K562 (cell line): Measurements from ENCODE around the gene SLC43A1. TPM values are rescaled to one million over a fixed set of nuclear protein-coding genes. Genes with fewer than 3 reads are reported as not detected.

Experiments
- ATAC-seq: fragments of 200-7000 bp; cut with Tn5 transposase; 3 replicates; pipeline ENCODE4 v1.9.1; 2020; ENCODE audit warnings: moderate library complexity
- BruUV-seq: library from RNA; stranded (reverse); fragments of 400-500 nt; replicated peaks from 2 replicates; lab custom pipeline; 2021; lab: Mats Ljungman, UMichigan
- CTCF ChIA-PET: fragments of 300-600 bp; formaldehyde crosslinking; extraction: SDS; loops from one replicate; lab custom pipeline; 2021; ENCODE audit warnings: low intra/inter-chr PET ratio; lab: Yijun Ruan, JAX
- POLR2A ChIA-PET: fragments of 300-600, 350-650 bp; sonication (Branson Sonifier 250); formaldehyde crosslinking; extraction: SDS; loops from one replicate; lab custom pipeline; 2021; ENCODE audit warnings: antibody characterized with exemption, inconsistent platforms; lab: Yijun Ruan, JAX
- DNase-seq, 4 experiments: peaks; one replicate each; pipeline versions ENCODE4 v3.0.0 to v3.0.0-alpha.2; 2011 to 2018; ENCODE audit warnings: low spot score in 3 of 4, mixed read lengths in 3 of 4; ENCODE audit errors: extremely low read depth in 1 of 4
- FAIRE-seq: peaks from 2 replicates; lab custom pipeline; 2011; peaks lifted over from hg19 to GRCh38; lab: Jason Lieb, UNC
- H2AFZ ChIP-seq: 2 replicates; pipeline ENCODE4 v1.6.0; 2011; ENCODE audit warnings: low read depth, low read length, control low read depth, inconsistent platforms
- H3K27ac ChIP-seq: fragments of 200-600 bp; 3 replicates; pipeline ENCODE4 v1.8.0; 2011; ENCODE audit warnings: low read depth, mild to moderate bottlenecking, control low read depth, inconsistent platforms, low read length, moderate library complexity, mixed read lengths; ENCODE audit errors: extremely low read depth
- H3K27me3 ChIP-seq, 2 experiments: fragments of 300-600 bp in 1 of 2; 2 replicates in 1 of 2; 3 replicates in 1 of 2; pipeline versions ENCODE4 v1.6.0 to v1.8.0; 2011; ENCODE audit warnings: inconsistent platforms in 2 of 2, low read length in 2 of 2, mild to moderate bottlenecking in 1 of 2, mixed read lengths in 1 of 2, moderate library complexity in 1 of 2; ENCODE audit not compliant: control insufficient read depth in 2 of 2, insufficient read depth in 2 of 2
- H3K36me3 ChIP-seq: fragments of 300-600 bp; 3 replicates; pipeline ENCODE4 v1.8.0; 2011; ENCODE audit warnings: mild to moderate bottlenecking, low read length, inconsistent platforms; ENCODE audit not compliant: control insufficient read depth, insufficient read depth
- H3K4me1 ChIP-seq, 2 experiments: fragments of 200-600 bp in 1 of 2; replicated peaks in 1 of 2; 2 replicates in 1 of 2; 3 replicates in 1 of 2; pipeline versions ENCODE4 v1.5.1 to v1.8.0; 2011; ENCODE audit warnings: inconsistent platforms in 2 of 2, low read length in 2 of 2, mild to moderate bottlenecking in 1 of 2, mixed read lengths in 1 of 2, moderate library complexity in 1 of 2; ENCODE audit not compliant: control insufficient read depth in 2 of 2, insufficient read depth in 2 of 2
- H3K4me2 ChIP-seq: 2 replicates; pipeline ENCODE4 v1.6.1; 2011; ENCODE audit warnings: low read length, control low read depth, inconsistent platforms, mixed read lengths; ENCODE audit not compliant: insufficient read depth
- H3K4me3 ChIP-seq: fragments of 200-600 bp; sonication (generic), shearing (Covaris generic); 2 replicates; pipeline ENCODE4 v1.5.1; 2016; ENCODE audit warnings: control low read depth, inconsistent platforms
- H3K79me2 ChIP-seq: fragments of 200-600 bp; 3 replicates; pipeline ENCODE4 v1.8.0; 2011; ENCODE audit warnings: low read length, inconsistent platforms; ENCODE audit not compliant: control insufficient read depth, insufficient read depth
- H3K9ac ChIP-seq, 2 experiments: 2 replicates each; pipeline versions ENCODE4 v1.6.0 to v1.6.1; 2011; ENCODE audit warnings: low read depth in 2 of 2, low read length in 2 of 2, control low read depth in 1 of 2, inconsistent platforms in 1 of 2, mild to moderate bottlenecking in 1 of 2, mixed read lengths in 1 of 2; ENCODE audit not compliant: insufficient read depth in 1 of 2
- H3K9me1 ChIP-seq: one replicate; pipeline ENCODE4 v1.6.0; 2011; ENCODE audit warnings: inconsistent platforms, mild to moderate bottlenecking, low read length, moderate library complexity; ENCODE audit not compliant: control insufficient read depth, insufficient read depth
- H3K9me3 ChIP-seq: replicated peaks from 2 replicates; pipeline ENCODE4 v1.5.1; 2011; ENCODE audit warnings: low read depth, low read length, inconsistent platforms; ENCODE audit not compliant: control insufficient read depth, insufficient read depth
- H4K20me1 ChIP-seq: replicated peaks from 2 replicates; pipeline ENCODE4 v1.6.1; 2011; ENCODE audit warnings: low read length, inconsistent platforms, mixed read lengths; ENCODE audit not compliant: control insufficient read depth, insufficient read depth
- ARNT ChIP-seq, 2 experiments: fragments of 450-650 bp; IDR thresholded peaks; 2 replicates each; pipeline ENCODE4 v1.6.1; 2016; ENCODE audit warnings: mild to moderate bottlenecking in 1 of 2
- BMI1 ChIP-seq: fragments of 150-350 bp; IDR thresholded peaks from 2 replicates; pipeline ENCODE4 v1.6.1; 2014; ENCODE audit warnings: low read length
- CREM ChIP-seq: IDR thresholded peaks from 2 replicates; pipeline ENCODE4 v1.6.1; 2014; ENCODE audit warnings: antibody characterized with exemption, low read depth
- CTBP1 ChIP-seq: fragments of 450-650 bp; IDR thresholded peaks from 2 replicates; pipeline ENCODE4 v1.6.1; 2016; ENCODE audit warnings: borderline replicate concordance
- DIDO1 ChIP-seq: fragments of 450-650 bp; IDR thresholded peaks from 2 replicates; pipeline ENCODE4 v1.6.1; 2016; ENCODE audit warnings: low read depth, missing biosample characterization, missing genetic modification characterization
- FIP1L1 ChIP-seq: fragments of 200-400 bp; formaldehyde crosslinking; IDR thresholded peaks from 2 replicates; pipeline ENCODE4 v1.6.1; 2018; ENCODE audit warnings: mild to moderate bottlenecking, low read depth, low read length; ENCODE audit not compliant: poor library complexity, severe bottlenecking
- FOXJ3 ChIP-seq: sonication (generic); formaldehyde crosslinking; IDR thresholded peaks from 2 replicates; pipeline ENCODE4 v1.4.0; 2020; ENCODE audit warnings: mild to moderate bottlenecking, missing genetic modification reagents
- HMGN3 ChIP-seq: IDR thresholded peaks from 2 replicates; pipeline ENCODE4 v1.6.1; 2011; ENCODE audit warnings: borderline replicate concordance, low read depth, mild to moderate bottlenecking, mixed read lengths, low read length; ENCODE audit not compliant: insufficient read length; ENCODE audit errors: extremely low read depth
- HOXB6 ChIP-seq: fragments of 250-450 bp; sonication (Bioruptor Pico); IDR thresholded peaks from 2 replicates; pipeline ENCODE4 v1.5.1; 2022; ENCODE audit warnings: mild to moderate bottlenecking, borderline replicate concordance
- ILK ChIP-seq: fragments of 450-650 bp; IDR thresholded peaks from 2 replicates; pipeline ENCODE4 v1.6.1; 2016; ENCODE audit warnings: missing genetic modification characterization, low read depth, mild to moderate bottlenecking, missing compliant biosample characterization, moderate library complexity, borderline replicate concordance
- POLR2H ChIP-seq: IDR thresholded peaks from 2 replicates; pipeline ENCODE4 v1.6.1; 2016; ENCODE audit warnings: missing genetic modification characterization, low read depth, mild to moderate bottlenecking, control low read depth, missing compliant biosample characterization, moderate library complexity
- RBM22 ChIP-seq: fragments of 200-400 bp; formaldehyde crosslinking; IDR thresholded peaks from 2 replicates; pipeline ENCODE4 v1.6.1; 2018; ENCODE audit warnings: low read length, low read depth; ENCODE audit not compliant: poor library complexity, severe bottlenecking
- SUPT5H ChIP-seq: fragments of 450-650 bp; IDR thresholded peaks from 2 replicates; pipeline ENCODE4 v1.6.1; 2016
- TAF15 ChIP-seq: fragments of 200-400 bp; formaldehyde crosslinking; IDR thresholded peaks from 2 replicates; pipeline ENCODE4 v1.6.1; 2017; ENCODE audit warnings: mild to moderate bottlenecking, low read depth, low read length, moderate library complexity
- TEAD4 ChIP-seq, 2 experiments: sonication (generic) in 1 of 2; formaldehyde crosslinking in 1 of 2; IDR thresholded peaks; 2 replicates each; pipeline versions ENCODE4 v1.6.1 to v1.8.0; 2012 to 2022; ENCODE audit warnings: borderline replicate concordance in 1 of 2, inconsistent platforms in 1 of 2, low read length in 1 of 2, mild to moderate bottlenecking in 1 of 2, missing genetic modification reagents in 1 of 2
- WGBS: fragments of 100-300 bp; shearing (Covaris generic); methylation state at CpG from one replicate; pipeline ENCODE4 v1.1.6; 2016; ENCODE audit warnings: low coverage, mixed read lengths; ENCODE audit not compliant: insufficient coverage; ENCODE audit errors: missing lambda C conversion rate; 5-methylcytosine and 5-hydroxymethylcytosine counted together
- in situ Hi-C: fragments of 300-500 bp; cut with MboI; formaldehyde crosslinking; loops from 4 replicates; pipeline ENCODE4 v1.15.0; 2018; ENCODE audit warnings: inconsistent platforms, mixed read lengths
- intact Hi-C: fragments of 100-400 bp; cut with micrococcal nuclease; formaldehyde crosslinking; loops from 2 replicates; pipeline ENCODE4 v1.14.2; 2022
- polyA plus RNA-seq, 8 experiments: library from polyadenylated mRNA; depleted of rRNA in 4 of 8; stranded (reverse) in 5 of 8; unstranded in 3 of 8; fragments of >200 nt; fragmentation: Nextera tagmentation in 2 of 8; fragmentation: Illumina TruSeq in 1 of 8; extraction: Ambion mirVana in 2 of 8; extraction: Trizol in 1 of 8; gene quantifications; 2 replicates each; pipeline versions ENCODE4 v1.2.1 to v1.2.3, GENCODE V29; 2011 to 2014; ENCODE audit warnings: inconsistent platforms in 1 of 8, missing spikeins in 1 of 8
- total RNA-seq, 7 experiments: library from RNA; depleted of rRNA in 6 of 7; stranded (reverse); fragments of >200 nt in 6 of 7; fragmentation: Illumina TruSeq in 2 of 7; extraction: Trizol in 2 of 7; gene quantifications; 2 replicates each; pipeline versions ENCODE4 v1.2.1 to v1.2.3, GENCODE V29; 2011 to 2021; ENCODE audit warnings: low replicate concordance in 1 of 7
- TF ChIP-seq, protein P1 (sequence below), 3 experiments: fragments of 200-800 bp in 1 of 3; fragments of 250-450 bp in 1 of 3; fragments of 450-650 bp in 1 of 3; sonication (Bioruptor Pico) in 1 of 3; sonication (Bioruptor generic) in 1 of 3; formaldehyde crosslinking in 1 of 3; IDR thresholded peaks; 2 replicates each; pipeline versions ENCODE4 v1.6.1 to v1.8.0; 2016 to 2022; ENCODE audit warnings: mild to moderate bottlenecking in 2 of 3, missing genetic modification characterization in 2 of 3, missing compliant biosample characterization in 1 of 3, moderate library complexity in 1 of 3

Gene SLC43A1
- total and polyA plus RNA-seq, 9 of the 15 experiments (the other 6 are each of a cell fraction or from before 2014, with no cell fraction given) = 2.6 to 41.8 (median 24.6) TPM

DNA sequence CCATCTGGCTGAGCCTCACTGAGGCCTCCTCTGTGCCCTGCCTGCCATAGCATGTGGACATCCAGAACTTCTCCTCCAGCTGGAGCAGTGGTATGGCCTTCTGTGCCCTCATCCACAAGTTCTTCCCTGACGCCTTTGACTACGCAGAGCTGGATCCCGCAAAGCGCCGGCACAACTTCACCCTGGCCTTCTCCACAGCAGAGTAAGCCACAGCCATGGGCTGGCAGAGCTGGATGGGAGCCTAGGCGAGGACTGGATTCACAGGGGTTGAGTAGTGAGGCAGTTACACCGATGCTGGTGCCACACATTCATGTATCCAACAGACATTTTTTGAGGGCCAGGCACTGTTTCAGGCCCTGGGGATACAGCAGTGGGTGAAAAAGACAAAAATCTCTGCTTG is 30.9 kb upstream of the SLC43A1 start:
- Histone ChIP-seq H3K36me3 (no peaks in the 10 kb centered on the region), H3K79me2 (no peaks in the 10 kb centered on the region), H3K4me3 (no peak overlapping the region), H3K27ac (no peak overlapping the region), H3K9ac (no peak overlapping the region), H3K4me2 (no peak overlapping the region), H3K4me1 (peaks cover 6 to 9% of the 10 kb centered on the region in 2 experiments; a peak in 4 of 5 replicates), H3K9me1 (no peaks in the 10 kb centered on the region), H2AFZ (no peak overlapping the region), H4K20me1 (no peaks in the 10 kb centered on the region), H3K27me3 (peaks cover 0 to 14% of the 10 kb centered on the region in 2 experiments; a peak in 2 of 5 replicates), H3K9me3 (no peaks in the 10 kb centered on the region)
- BruUV-seq = no TSS peak
- ATAC-seq = no peak
- FAIRE-seq = no peak
- ChIA-PET POLR2A (interaction anchor here (2.5 kb wide), 1 partner anchor 10 kb away, joined by 11 read pairs; the partner anchor contains the start of gene SMTNL1), CTCF (no interaction called here)
- intact Hi-C loops = no loop called here
- in situ Hi-C loops = no loop called here
- DNase-seq = no peak
- 75% methylated on average over 6 of the region's 7 CpGs for WGBS
- TF ChIP-seq TAF15 = no peak
- no peak for TF ChIP-seq DIDO1
- TF ChIP-seq ARNT (IDR thresholded peaks at IDR 0.05) = no peak
- TF ChIP-seq SUPT5H = no peak
- no peak for TF ChIP-seq FOXJ3 (CRISPR knock-in tag)
- no peak for TF ChIP-seq RBM22
- no peak for TF ChIP-seq ILK
- no peak for TF ChIP-seq HOXB6 (CRISPR knock-in tag)
- TF ChIP-seq HMGN3 = no peak
- no peak for TF ChIP-seq CREM
- no peak for TF ChIP-seq FIP1L1
- no peak for TF ChIP-seq POLR2H (tag)
- no peak for TF ChIP-seq TEAD4 (IDR thresholded peaks at IDR 0.05; ENCODE audit: low read length)
- TF ChIP-seq TEAD4 (CRISPR knock-in tag; IDR thresholded peaks at IDR 0.05; ENCODE audit: borderline replicate concordance) = no peak
- no peak for TF ChIP-seq BMI1
- no peak for TF ChIP-seq CTBP1
- TF ChIP-seq, protein P1, sequence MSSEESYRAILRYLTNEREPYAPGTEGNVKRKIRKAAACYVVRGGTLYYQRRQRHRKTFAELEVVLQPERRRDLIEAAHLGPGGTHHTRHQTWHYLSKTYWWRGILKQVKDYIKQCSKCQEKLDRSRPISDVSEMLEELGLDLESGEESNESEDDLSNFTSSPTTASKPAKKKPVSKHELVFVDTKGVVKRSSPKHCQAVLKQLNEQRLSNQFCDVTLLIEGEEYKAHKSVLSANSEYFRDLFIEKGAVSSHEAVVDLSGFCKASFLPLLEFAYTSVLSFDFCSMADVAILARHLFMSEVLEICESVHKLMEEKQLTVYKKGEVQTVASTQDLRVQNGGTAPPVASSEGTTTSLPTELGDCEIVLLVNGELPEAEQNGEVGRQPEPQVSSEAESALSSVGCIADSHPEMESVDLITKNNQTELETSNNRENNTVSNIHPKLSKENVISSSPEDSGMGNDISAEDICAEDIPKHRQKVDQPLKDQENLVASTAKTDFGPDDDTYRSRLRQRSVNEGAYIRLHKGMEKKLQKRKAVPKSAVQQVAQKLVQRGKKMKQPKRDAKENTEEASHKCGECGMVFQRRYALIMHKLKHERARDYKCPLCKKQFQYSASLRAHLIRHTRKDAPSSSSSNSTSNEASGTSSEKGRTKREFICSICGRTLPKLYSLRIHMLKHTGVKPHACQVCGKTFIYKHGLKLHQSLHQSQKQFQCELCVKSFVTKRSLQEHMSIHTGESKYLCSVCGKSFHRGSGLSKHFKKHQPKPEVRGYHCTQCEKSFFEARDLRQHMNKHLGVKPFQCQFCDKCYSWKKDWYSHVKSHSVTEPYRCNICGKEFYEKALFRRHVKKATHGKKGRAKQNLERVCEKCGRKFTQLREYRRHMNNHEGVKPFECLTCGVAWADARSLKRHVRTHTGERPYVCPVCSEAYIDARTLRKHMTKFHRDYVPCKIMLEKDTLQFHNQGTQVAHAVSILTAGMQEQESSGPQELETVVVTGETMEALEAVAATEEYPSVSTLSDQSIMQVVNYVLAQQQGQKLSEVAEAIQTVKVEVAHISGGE (CRISPR knock-in tag; IDR thresholded peaks at IDR 0.05) = no peak
